GM12878 (cell line): ENCODE measurements around the gene KCNN1.

Experiments
- CBFB ChIP-seq: IDR thresholded peaks from 2 replicates; pipeline ENCODE4 v1.6.1; 2016; ENCODE audit warnings: antibody characterized with exemption, low read depth
- CBX5 ChIP-seq: sonication (generic); IDR thresholded peaks from 2 replicates; pipeline ENCODE4 v1.6.1; 2016; ENCODE audit warnings: low read depth, moderate library complexity, mild to moderate bottlenecking, inconsistent platforms
- EP300 ChIP-seq, 2 experiments: fragments of 150-350 bp in 1 of 2; IDR thresholded peaks; 2 replicates each; pipeline ENCODE4 v1.6.1; 2011 to 2012; ENCODE audit warnings: low read depth in 2 of 2, low read length in 2 of 2, borderline replicate concordance in 1 of 2, improper control_type of control experiment in 1 of 2, inconsistent platforms in 1 of 2; ENCODE audit not compliant: control insufficient read depth in 1 of 2

DNA sequence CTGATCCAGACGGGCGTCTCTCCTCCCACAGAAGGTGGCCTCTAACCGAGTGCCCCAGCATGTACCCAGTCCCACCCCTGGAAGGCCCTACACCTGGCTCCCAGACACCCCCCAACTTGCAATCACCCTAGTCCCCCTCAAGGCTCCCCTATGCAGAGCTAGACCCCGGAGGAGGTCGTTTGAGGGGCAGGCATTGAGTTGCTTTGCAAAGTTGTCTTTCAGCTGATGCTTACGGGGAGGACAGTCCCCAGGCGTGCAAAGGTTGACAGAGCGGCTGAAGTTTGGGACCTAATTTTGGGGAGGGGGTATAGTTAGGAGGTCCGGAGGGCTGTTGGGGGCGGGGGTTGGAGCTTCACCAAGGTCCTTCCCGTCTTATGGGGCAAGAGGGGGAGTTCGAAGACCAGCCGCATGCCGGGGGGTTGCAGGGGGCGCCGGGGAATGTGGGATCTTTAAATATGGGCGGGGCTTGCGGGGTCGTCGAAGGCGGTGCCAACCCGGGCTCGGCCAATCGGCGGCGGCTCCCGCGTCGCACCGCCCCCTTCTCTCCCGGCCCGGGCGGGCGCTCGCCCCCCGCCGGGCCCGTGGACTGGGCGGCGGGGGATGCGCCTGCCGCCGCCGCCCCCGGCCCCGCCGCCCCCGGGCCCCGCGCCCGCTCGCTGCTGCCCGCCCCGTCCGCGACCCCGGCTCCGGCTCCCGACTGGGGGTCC is at the start of gene KCNN1:
- TF ChIP-seq CBX5 (no peak), CBFB (no peak), EP300 (IDR thresholded peaks at IDR 0.05; ENCODE audit: borderline replicate concordance in 1 of 2, control insufficient read depth in 1 of 2, low read depth in 2 of 2, low read length in 2 of 2) (no peak)
